GM18873 (cell line): ENCODE data around the gene WDR5.

Experiments
- ATAC-seq: cut with Tn5 transposase; IDR thresholded peaks from one replicate; pipeline ENCODE4 v1.9.1; 2021; ENCODE audit warnings: mild to moderate bottlenecking, moderate library complexity, moderate number of reproducible peaks; ENCODE audit not compliant: unreplicated experiment, low FRiP score

The WDR5 gene

DNA sequence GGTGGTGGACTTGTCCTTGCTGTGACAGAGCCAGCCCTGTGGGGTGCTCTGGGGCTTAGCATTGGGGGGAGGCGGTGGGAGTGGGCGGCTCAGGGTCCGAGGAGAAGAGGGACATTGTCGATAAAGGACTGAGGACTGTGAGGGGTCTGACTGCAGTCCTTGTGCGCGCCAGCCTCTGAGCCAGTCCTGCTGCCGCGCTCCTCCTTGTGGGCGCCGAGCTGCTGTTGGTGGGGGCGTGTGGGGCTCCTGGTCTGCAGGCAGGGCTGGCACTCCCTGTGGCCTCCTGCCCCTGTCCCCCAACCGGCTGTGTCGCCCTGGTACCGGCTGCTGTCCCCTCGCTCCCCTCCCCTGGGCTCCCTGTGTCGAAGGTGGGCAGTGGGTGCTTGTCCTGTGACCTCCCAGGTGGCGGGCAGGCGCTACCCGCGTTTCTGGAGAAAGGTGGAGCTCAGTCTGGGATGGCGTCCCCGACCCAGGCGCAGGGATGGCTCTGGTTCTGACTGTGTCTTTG lies 21.6 kb downstream of the WDR5 start:
- no peak for ATAC-seq

DNA sequence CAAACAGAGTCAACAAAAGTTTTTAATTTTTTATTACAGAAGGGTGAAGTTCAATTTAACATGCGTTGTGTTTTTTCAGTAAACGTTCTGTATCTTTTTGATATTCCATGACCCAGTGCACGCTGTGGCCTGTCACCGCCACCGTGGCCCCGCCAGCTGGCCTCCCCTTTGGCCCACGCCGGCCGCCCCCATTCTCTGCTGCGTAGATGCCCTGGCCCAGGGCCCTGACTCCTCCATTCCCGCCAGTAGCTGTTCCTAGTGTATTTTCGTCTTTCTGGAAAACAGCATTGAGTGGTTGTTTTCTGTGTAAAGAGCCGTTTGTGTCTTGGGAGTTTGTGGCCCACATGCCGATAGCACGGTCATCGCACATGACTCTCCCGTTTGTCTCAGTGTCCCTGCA lies 22.4 kb downstream of the WDR5 start:
- ATAC-seq: no peak

DNA sequence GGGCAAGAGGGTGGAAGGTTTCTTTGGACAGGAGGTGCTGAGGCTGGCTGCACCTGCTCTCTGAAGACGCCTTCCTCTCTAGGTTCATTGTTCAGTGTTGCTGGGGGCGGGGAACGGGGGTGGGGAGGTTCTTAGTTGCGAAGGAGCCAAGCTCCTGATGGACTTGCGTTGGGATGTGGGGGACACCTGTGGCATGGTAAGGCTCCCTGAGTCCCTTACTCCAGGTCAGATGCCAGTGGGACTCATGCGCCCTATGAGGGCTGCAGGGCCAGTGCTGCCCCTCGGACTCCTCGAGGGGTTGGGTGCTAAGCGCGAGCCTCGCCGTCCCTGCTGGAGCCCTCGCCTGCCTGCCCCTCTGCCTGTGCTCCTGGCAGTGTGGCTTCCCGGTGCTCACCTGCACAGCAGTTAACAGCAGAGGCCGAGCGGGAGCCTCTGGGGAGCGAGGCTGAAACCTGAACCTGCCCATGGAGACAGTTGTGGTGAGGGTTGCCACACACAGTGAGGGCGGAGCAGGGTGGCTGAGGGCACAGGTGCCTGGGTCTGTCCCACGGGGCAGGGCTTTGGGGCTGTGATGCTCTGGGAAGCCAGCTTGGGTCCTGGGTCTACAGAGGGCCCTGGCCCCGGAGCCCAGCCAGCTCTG lies 23.0 kb downstream of the WDR5 start:
- no peak for ATAC-seq

DNA sequence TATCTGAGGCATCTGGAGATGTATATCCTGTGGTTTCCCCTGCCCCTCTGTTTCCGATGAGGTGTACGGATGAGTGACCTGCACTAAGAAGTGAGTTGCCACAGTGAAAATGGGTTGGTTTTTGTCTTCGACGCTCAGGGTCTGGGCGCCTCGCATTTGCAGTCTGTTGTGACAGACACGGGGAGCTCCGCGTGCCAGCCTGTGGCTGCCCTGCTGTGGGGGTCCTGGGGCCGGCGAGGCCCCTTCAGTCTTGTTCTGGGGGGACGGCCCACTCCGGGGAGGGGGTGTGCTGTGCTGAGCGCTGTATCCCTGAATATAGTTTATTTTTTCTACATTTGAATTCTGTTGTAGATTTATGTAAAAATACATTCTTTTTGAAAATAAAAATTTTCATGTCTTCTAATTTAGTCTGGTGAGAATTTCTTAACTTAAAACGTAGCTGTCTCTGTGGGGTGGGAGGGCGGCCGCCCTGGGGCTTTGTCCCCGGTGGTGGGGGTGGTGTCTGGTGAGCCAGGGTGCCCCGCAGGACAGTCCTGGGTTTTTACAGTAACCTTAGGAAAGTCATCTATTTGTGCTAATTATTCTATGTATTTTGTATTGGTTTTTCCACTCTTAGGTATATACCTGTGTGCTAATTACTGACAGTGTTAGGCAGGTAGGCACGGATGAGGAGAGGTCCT lies 23.8 kb downstream of the WDR5 start:
- ATAC-seq: no peak

DNA sequence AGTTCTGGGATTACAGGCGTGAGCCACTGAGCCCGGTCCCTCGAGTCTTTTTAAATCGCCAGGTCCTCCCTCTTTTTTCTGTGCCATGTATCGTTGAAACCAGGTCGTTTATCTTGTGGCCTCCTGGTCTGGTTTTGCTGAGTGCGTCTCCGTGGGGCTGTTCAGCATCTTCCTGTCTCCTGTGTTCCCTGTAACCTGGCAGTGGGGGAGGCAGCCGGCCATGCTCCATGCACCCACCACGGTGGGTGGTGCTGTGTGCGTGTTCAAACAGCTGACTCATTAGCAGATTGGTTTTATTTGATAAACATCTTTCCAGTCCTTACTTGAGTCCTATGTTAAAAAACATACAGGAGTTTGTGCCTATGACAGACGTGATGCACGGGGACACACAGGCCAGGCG lies 25.8 kb downstream of the WDR5 start:
- no peak for ATAC-seq

DNA sequence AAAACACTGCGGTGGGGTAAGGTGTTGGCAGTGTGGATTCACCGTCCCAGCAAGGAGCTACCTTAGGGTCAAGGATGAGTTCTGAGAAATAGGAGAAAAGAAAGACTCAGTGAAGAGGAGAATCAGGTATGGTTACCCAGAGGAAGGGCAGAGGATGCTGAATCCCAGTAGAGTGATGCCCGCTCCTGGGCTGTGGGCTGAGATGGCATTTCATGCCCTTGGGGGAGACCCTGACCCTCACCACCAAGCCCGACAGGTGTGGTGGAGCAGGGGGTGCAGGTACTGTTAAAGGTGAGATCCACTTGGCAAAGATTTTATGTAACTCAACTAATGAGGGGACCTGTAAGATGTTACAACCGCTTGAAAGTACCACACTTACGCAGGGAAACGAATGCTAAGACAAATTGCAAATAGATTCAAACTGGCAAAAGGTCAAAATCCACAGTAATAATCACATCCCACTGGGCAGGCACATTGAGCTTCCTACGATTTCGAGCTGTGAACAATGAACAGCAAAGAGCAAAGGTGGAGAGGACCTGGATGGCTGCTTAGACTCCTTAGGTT lies 26.4 kb downstream of the WDR5 start:
- ATAC-seq: no peak

DNA sequence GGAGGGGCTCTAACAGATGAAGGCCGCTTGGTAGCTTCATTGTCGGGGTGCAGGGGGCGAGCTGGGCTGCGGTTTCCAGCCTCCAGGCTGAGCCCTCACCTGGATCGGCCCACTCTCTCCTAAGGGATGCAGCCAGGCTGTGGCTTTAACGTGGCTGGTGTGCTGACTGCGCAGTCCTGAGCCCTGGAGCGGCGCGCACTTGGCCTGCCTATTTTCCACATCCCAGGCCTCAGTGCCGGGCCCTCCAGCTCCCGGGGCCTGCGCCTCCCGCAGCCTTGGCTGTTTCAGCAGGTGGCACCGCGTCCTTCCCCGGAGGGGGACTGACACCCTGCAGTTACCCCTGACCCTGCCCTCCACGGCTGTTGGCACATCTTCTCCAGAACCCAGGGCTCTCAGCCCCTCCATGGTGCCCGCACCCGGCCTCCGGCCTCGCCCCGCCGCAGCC lies 27.1 kb downstream of the WDR5 start:
- ATAC-seq: no peak

DNA sequence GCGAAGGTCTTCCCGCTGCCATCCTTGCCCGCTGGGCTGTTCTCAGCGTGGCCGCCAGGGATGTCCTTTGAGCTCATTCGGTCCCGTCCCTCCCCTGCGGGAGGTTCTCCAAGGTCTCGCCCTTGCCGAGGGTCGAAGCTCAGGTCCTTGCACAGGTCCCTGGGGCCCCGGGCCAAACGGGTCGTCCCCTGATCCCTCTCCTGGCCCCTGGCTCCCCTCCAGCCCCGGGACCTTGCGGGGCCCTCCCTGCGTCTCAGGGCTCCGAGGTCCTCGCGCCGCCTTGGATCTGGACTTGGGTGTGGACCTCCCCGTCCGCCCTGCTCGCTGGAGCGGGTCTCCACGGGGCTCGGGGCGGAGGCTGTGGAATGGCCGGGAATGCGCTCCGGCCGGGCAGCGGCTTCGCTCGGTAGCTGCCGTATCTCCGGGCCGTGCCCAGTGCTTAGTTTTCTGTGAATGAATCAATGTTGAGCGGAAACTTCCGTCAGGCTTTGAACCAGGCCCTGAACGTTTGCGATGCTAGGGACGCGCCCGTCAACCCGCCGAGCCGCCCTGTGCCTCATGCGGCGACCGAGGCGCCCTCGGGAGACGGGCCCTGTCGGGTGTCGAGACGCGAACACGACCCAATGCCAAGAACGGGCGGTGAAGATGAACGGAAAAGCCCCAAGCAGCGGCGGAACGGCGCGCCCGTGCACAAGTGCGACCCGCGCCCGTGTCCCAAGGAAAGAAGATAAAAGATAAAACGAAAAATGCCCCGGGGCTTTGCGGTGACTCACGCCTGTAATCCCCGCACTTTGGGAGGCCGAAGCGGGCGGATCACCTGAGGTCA lies 27.7 kb downstream of the WDR5 start:
- ATAC-seq: no peak

DNA sequence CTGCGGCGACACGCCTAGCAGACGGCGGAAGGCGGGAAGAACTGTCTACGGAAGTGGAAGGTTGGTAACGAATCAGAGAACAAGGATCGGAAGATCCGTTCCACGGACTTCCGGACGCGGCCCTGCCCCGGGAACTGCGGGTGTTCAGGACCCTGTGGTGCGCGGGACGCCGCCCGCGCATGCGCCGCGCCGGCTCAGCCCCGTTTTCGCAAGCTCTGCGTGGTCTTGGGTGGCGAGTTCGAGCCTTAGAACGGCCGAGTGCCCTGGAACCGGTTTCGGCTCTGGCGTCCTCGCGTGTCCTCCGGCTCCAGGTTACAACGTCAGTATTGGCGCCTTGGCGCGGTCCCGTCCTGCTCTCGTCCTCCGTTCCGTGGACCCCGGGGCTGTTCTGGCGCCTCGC lies 29.0 kb downstream of the WDR5 start:
- ATAC-seq: no peak

DNA sequence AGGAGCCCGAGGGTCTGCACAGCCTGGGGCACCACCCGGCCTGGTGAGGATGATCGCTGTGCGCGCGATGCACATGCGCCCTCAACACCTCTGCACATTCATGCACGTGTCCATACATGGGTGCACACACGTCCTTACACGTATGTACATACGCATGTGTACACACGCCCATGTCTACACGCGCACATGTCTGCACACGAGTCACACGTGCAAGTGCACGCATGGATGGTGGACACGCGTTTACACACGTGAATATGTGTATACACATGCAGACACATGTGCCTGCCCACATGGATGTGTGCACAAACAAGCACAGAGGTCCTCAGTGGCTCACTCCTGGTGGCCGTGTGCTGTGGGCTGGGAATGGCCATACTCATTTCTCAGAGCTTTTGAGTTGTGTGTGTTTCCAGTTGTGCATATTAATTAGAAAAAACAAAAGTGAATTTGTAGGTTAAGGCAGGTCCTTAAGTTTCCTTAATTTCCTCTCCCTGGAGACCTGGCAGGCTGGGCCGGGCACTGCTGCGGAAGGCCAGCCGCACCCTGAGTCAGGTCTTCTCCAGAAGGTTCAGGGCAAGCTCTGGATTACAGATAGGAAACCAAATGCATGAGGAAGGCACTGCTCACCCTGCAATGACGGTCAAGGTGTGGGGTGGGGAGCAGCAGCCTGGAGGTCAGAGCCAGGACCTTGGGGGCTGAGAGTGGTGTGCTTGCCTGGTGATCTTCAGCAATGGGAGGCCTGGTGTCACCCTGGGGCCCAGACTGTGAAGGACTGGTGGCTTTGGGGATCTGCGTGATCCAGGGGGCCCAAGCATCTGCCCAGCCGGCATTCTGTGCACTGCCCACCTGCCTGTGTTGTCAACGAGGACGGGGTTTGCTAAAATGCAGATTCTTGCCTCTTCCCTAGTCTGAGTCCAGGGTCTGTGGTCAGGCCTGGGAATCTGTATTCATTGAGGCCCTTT lies 29.8 kb downstream of the WDR5 start:
- ATAC-seq: no peak

DNA sequence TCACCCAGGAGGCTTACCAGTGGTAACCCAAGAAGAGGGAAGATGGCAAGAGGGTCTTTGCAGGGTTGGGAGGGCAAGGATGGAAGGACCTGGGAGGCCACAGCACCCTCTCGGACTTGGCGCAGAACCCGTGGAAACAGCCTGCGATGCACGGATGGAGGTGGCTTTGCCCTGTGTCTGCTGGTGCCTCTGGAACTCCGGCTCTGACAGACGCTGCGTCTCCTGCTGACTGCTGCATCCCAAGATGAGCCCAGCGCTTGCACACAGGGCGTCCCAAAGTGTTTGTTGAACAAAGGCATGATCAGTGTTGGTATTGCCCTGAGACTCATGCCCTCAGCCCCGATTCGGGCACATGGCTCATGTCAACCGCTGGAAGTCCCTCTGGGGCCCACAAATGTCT lies 30.5 kb downstream of the WDR5 start:
- no peak for ATAC-seq

DNA sequence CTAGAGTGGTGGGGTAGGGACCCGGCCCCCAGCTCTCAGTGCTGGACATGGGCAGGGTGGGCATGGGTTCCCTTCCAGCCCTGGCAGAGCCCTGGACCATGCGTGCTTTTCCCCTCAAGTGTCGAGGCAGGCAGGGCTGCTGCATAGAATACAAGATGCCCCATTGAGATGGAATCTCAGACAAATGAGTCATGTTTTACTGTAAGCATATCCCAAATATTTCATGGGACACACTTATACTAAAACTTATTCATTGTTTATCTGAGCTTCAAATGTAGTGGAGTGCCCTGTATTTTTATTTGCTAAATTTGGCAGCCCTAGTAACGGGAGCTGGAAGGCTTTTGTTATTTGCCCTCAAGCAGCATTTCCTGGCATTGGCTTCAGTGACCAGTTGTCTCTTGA lies 31.6 kb downstream of the WDR5 start:
- no peak for ATAC-seq

DNA sequence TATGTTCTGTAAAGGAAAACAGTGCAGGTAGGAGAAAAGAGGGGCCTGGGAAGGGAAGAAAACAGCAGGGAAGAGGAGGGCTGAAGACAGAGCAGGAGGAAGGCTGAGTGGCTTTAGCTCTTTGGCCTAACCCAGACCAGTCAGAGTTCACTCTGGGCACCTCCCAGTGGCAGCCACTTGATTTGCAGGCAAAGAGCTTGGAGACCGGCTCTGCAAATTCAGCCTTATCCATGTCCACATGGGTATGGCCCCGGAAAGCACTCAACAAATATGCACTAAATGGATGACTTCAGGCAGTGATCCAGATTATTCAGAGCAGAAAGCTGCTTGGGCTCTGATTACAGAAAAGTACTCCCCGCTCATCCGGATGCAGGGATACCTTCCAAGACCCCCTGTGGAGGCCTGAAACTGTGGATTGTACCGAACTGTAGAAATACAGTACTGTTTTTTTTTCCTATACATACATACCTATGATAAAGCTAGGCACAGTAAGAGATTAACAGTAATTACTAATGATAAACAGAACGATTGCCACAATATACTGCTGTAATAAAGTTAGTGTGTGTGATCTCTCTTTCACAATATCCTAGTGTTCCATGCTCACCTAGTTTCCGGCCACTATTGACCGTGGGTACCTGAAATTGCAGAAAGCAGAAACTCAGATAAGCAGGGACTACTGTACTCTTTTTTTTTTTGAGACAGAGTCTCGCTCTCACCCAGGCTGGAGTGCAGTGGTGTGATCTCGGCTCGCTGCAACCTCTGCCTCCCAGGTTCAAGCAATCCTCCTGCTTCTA lies 33.1 kb downstream of the WDR5 start:
- ATAC-seq: no peak

DNA sequence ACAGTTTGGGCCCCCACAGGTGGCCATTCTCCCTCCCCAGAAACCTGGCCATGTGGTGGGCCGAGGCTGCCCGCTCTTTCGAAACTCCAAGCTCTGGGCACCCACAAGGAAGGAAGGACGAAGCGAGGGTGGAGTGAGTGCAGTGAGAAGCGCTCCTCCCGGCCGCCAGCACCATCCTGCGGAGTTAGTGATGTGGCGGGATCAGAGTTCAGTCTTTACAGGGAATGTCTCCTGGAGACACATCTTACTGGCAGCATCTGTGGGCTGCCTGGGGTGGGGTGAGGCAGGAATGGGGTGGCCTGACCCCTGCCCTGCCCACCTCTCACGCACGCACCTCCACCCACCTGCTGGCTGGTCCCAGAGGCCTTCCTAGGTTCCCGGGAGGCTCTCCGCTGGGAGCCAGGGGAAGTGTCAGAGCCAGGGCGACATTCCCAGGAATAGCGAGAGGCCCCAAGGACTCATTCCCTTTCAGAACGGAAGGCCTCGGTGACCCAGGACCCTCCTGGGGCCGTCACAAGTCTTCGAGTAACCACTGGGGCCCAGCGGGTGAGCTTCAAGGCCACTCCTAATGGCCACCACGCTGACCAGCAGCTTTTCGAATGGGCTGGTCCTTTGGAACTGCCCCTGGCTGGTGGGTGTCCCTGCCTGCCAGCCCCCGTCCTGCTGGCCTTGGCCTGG lies 34.0 kb downstream of the WDR5 start:
- no peak for ATAC-seq

DNA sequence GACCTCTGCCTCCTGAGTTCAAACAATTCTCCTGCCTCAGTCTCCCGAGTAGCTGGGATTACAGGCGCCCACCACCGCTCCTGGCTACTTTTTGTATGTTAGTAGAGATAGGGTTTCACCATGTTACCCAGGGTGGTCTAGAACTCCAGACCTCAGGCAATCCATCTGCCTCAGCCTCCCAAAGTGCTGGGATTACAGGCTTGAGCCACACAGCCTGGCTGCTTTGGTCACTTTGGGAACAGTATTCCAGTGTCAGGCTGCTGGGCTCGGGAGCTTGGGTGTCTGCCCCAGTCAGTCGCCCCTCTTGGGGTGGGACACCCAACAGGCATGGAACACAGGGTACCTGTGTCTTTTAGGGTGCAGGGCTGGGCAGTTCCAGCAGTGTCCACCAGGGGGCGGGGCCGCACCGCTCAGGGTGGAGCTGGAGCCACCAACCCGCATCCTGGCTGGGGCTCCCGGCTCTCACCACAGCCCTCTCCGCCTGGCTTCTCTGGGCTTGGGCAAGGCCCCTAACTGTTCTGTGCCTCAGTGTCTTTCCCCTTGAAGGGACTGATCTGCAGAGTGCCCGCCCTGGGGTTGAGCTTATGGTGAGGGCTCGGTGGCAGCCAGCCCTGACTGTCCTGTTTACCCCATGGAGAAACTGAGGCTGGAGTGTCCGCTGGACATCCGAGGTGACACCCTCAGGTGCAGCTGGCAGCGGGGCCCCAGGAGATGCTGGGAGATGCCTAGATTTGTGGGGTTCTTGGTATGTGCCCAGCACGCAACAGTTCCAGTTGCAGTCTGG lies 34.8 kb downstream of the WDR5 start:
- no peak for ATAC-seq

DNA sequence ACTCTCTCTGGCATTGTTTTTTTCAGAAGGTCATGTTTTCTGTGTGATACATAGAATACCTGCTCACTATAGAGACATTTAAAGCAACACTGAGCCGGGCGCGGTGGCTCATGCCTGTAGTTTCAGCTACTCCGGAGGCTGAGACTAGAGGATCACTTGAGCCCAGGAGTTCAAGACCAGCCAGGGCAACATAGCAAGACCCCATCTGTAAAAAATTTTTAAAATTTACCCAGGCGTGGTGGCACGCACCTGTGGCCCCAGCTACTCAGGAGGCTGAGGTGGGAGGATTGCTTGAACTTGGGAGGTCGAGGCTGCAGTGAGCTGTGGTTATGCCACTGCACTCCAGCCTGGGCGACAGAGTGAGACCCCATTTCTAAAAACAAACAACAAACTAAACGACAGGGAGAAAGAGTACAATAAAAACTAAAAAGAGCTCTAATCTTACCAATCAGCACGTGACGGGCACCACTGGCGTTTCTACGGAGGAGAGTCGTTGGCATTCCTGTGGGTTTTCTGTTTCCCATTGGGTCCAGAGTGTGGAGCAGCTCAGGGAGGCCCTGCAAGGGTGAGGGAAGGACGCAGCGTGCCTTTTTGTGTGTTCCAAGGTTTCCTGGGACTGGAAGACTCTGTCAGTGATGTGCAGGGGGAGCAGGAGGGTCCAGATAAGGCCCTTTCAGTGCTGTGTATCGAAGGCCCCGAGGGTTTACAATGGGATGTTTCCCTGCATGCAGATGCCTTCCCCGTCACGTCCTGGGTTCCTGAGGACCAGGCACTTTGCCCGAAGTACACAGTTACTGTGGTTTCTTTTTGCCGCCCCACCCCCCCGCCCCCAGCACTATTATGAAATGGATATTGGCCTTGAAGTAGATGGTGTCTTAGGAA lies 35.7 kb downstream of the WDR5 start:
- ATAC-seq: no peak
